OCI-LY7 (cell line): ENCODE measurements around the gene TAOK1.

Source experiments
- EZH2phosphoT487 ChIP-seq: fragments of 200-600 bp; sonication (generic); IDR thresholded peaks from 2 replicates; pipeline ENCODE4 v1.6.1; 2018; ENCODE audit warnings: low read depth, borderline replicate concordance, mild to moderate bottlenecking, mixed run types, antibody characterized with exemption, low read length, moderate library complexity, mixed read lengths
- TF ChIP-seq, protein P1 (sequence below): fragments of 200-600 bp; sonication (generic); conservative IDR thresholded peaks from 2 replicates; pipeline ENCODE4 v1.5.1; 2014; ENCODE audit warnings: mild to moderate bottlenecking, antibody characterized with exemption, low read length, moderate library complexity, mixed read lengths

DNA sequence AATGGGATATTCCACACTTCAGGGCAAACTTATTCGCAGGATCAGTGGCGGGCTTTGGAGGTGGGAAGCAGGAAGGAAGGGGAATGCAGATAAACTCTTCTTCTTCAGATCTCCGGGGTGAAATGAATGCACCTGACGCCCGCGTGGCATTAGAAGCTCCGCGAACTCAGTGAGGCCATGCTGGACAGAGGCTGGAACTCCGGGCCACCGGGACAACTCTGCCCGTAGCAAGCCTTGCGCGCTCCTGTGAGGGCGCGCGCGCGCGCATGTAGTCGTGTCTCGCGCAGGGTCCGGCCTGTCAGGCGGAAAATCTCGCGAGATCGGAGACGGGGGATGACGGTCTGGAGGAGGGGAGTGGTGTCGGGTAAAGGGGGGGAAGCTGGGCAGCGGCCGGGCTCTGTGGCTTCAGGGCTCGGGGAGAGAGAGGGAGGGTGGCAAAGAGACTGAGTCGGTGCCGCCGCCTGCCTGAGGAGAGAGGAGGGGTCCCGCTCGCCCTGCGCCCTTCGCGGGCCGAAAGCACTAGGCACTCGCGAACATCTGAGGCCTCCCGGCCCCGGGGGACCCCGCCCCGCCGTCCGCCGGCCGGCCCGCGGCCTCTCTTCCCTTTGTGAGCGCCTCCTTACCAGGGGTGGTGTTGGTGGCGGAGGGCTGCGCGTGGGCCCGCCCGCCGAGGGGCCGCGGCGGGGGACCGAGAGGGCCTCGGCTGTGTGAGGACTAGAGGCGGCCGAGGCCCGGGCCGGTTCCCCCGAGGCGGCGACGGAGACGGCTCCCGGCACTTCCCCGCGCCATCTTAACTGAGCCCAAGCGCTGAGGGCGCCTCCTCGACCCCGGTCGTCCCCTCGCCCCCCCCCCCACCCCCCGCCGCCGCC lies at the start of gene TAOK1:
- TF ChIP-seq, protein P1, sequence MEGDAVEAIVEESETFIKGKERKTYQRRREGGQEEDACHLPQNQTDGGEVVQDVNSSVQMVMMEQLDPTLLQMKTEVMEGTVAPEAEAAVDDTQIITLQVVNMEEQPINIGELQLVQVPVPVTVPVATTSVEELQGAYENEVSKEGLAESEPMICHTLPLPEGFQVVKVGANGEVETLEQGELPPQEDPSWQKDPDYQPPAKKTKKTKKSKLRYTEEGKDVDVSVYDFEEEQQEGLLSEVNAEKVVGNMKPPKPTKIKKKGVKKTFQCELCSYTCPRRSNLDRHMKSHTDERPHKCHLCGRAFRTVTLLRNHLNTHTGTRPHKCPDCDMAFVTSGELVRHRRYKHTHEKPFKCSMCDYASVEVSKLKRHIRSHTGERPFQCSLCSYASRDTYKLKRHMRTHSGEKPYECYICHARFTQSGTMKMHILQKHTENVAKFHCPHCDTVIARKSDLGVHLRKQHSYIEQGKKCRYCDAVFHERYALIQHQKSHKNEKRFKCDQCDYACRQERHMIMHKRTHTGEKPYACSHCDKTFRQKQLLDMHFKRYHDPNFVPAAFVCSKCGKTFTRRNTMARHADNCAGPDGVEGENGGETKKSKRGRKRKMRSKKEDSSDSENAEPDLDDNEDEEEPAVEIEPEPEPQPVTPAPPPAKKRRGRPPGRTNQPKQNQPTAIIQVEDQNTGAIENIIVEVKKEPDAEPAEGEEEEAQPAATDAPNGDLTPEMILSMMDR: no peak
- no peak for TF ChIP-seq EZH2phosphoT487
